Activated CD4-positive, alpha-beta memory T cell treated with anti-CD3 and anti-CD28 coated beads, Interleukin-2, amount 10 ng/mL, durations not matched to agents 7 days and 5 days (primary cell): ENCODE data around the gene TSPOAP1. TPM values are rescaled to one million over a fixed set of nuclear protein-coding genes. Genes with fewer than 3 reads are reported as not detected.

Experiments
- CTCF ChIA-PET: fragments of 350-600 bp; sonication (Branson Sonifier 250); formaldehyde crosslinking; loops from one replicate; lab custom pipeline; 2021; ENCODE audit warnings: antibody characterized with exemption, inconsistent platforms; lab: Charles Lee
- POLR2A ChIA-PET: fragments of 350-600 bp; sonication (Branson Sonifier 250); formaldehyde crosslinking; loops from one replicate; lab custom pipeline; 2021; ENCODE audit warnings: antibody characterized with exemption; lab: Charles Lee
- DNase-seq: peaks from one replicate; pipeline ENCODE4 v3.0.0-alpha.2; 2020
- H3K27ac Mint-ChIP-seq: one replicate; pipeline ENCODE4 v1.8.0; 2021; ENCODE audit warnings: mild to moderate bottlenecking, mixed read lengths
- H3K27me3 Mint-ChIP-seq: one replicate; pipeline ENCODE4 v1.8.0; 2021; ENCODE audit warnings: mixed read lengths
- H3K36me3 Mint-ChIP-seq: one replicate; pipeline ENCODE4 v1.8.0; 2021; ENCODE audit warnings: low read depth, mixed read lengths
- H3K4me1 Mint-ChIP-seq: one replicate; pipeline ENCODE4 v1.8.0; 2021; ENCODE audit warnings: mixed read lengths
- H3K4me3 Mint-ChIP-seq: one replicate; pipeline ENCODE4 v1.8.0; 2021; ENCODE audit warnings: mild to moderate bottlenecking, mixed read lengths
- H3K9me3 Mint-ChIP-seq: one replicate; pipeline ENCODE4 v1.8.0; 2021; ENCODE audit warnings: mixed read lengths
- total RNA-seq, 2 experiments: library from RNA; stranded (reverse); gene quantifications; one replicate each; pipeline ENCODE4 v1.2.3, GENCODE V29; 2021

TSPOAP1 gene
- total RNA-seq, 2 experiments from 2014 or later: 60.9 to 69.4 TPM

DNA sequence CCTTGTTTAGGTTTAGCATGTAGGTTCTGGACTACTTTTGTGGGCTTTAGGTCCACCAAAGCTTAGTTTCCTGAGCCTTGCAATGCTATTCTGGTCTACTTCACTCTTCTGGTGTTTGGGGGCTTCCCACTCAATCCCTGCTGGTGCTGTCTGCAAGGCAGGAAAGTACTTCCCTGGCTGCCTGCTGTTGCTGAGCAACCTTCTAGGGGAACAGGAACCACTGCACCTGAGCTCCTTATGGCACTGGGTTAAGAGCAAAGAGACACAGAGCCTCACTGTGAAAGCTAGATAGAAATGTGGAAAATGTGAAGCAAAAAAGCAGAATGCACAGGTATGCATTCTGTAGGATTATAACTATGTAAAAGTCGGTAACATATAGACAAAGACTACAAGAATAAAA is 64.8 kb downstream of the TSPOAP1 start:
- no peak for DNase-seq
- Mint-ChIP-seq H3K36me3 (no peaks in the 10 kb centered on the region), H3K9me3 (no peaks in the 10 kb centered on the region), H3K4me1 (no peaks in the 10 kb centered on the region), H3K27ac (no peak overlapping the region), H3K27me3 (peaks cover 59% of the 10 kb centered on the region), H3K4me3 (no peak overlapping the region)
- CTCF ChIA-PET: interaction anchor here (2.5 kb wide), 1 partner anchor 14 kb away, joined by 9 read pairs; no protein-coding TSS in a partner anchor
- POLR2A ChIA-PET: no interaction called here

- no peaks in the 10 kb centered on the region for H3K36me3 Mint-ChIP-seq
- ChIA-PET POLR2A (no interaction called here), CTCF (interaction anchor here (2.5 kb wide), 1 partner anchor 12 kb away, joined by 9 read pairs; no protein-coding TSS in a partner anchor)
- H3K27me3 Mint-ChIP-seq: peaks cover 76% of the 10 kb centered on the region
- no peak overlapping the region for H3K27ac Mint-ChIP-seq
- no peaks in the 10 kb centered on the region for H3K9me3 Mint-ChIP-seq
- DNase-seq: no peak
- H3K4me3 Mint-ChIP-seq: no peak overlapping the region
- H3K4me1 Mint-ChIP-seq: no peaks in the 10 kb centered on the region
These were observed 66.4 kb downstream of the TSPOAP1 start for GRCh38 chr17:58262149-58262548.

- Mint-ChIP-seq H3K9me3 (no peaks in the 10 kb centered on the region), H3K27ac (no peak overlapping the region), H3K4me1 (peaks cover 2% of the 10 kb centered on the region), H3K36me3 (no peaks in the 10 kb centered on the region), H3K4me3 (no peak overlapping the region), H3K27me3 (peaks cover 64% of the 10 kb centered on the region)
- DNase-seq: no peak
- ChIA-PET CTCF (interaction anchor here (0.6 kb wide), 1 partner anchor 692 kb away, joined by 5 read pairs; no protein-coding TSS in a partner anchor), POLR2A (no interaction called here)
These were observed 73.8 kb downstream of the TSPOAP1 start for GRCh38 chr17:58254803-58255202.

DNA sequence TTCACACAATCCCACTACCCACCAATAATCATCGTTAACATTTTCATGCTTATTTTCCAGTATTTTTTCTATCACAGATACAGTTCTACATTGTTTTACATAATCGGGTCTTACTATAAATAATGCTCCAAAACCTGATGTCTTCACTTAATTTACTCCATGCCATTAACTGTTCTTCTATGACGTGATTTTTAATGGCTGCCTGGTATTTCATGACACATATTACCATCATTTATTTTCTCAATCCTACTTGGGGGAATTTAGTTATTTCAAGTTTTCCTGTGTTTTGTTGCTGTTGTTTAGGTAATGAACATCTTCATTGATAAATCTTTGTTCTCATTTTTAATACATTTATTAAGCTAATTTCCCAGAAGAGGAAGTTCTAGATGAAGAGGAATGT is 75.5 kb downstream of the TSPOAP1 start:
- ChIA-PET POLR2A (no interaction called here), CTCF (interaction anchor here (1.5 kb wide), 1 partner anchor 16 kb away, joined by 5 read pairs; no protein-coding TSS in a partner anchor)
- Mint-ChIP-seq H3K4me3 (no peak overlapping the region), H3K9me3 (no peaks in the 10 kb centered on the region), H3K4me1 (peaks cover 11% of the 10 kb centered on the region), H3K27ac (no peak overlapping the region), H3K27me3 (peaks cover 57% of the 10 kb centered on the region), H3K36me3 (no peaks in the 10 kb centered on the region)
- DNase-seq: no peak

DNA sequence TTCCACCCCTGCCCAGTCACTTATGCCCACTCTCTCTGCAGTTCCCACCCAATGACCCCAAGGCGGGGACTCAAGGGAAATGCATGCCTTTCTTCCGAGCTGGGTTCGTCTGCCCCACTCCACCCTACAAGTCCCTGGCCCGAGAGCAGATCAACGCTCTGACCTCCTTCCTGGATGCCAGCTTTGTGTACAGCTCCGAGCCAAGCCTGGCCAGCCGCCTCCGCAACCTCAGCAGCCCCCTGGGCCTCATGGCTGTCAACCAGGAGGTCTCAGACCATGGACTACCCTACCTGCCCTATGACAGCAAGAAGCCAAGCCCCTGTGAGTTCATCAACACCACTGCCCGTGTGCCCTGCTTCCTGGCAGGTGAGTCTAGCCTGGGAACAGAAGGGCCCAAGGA is 76.5 kb downstream of the TSPOAP1 start:
- peaks cover 52% of the 10 kb centered on the region for H3K27me3 Mint-ChIP-seq
- no peak overlapping the region for H3K27ac Mint-ChIP-seq
- no peaks in the 10 kb centered on the region for H3K9me3 Mint-ChIP-seq
- ChIA-PET POLR2A (no interaction called here), CTCF (interaction anchor here (1.6 kb wide), 1 partner anchor 93 kb away, joined by 4 read pairs; no protein-coding TSS in a partner anchor)
- H3K36me3 Mint-ChIP-seq: no peaks in the 10 kb centered on the region
- H3K4me1 Mint-ChIP-seq: peaks cover 19% of the 10 kb centered on the region
- DNase-seq: no peak
- H3K4me3 Mint-ChIP-seq: no peak overlapping the region

Other genes with a start within 250 kb of the TSPOAP1 start
- gene DYNLL2, start 245.4 kb downstream of the TSPOAP1 start, total RNA-seq: 10 to 100 TPM; 29.4 to 29.7 TPM
- under 1 TPM; 0.83 to 0.88 TPM for gene OR4D1, start 180.4 kb downstream of the TSPOAP1 start, total RNA-seq
- gene OR4D2, start 161.8 kb downstream of the TSPOAP1 start, total RNA-seq: not detected
- gene EPX, start 136.1 kb downstream of the TSPOAP1 start, total RNA-seq: not detected
- 10 to 100 TPM; 18.7 to 19.8 TPM for gene MKS1, start 109.5 kb downstream of the TSPOAP1 start, total RNA-seq
- gene LPO, start 90.2 kb downstream of the TSPOAP1 start, total RNA-seq: not detected
- under 1 TPM; 0.08 to 0.38 TPM for gene MPO, start 47.9 kb downstream of the TSPOAP1 start, total RNA-seq
- gene SUPT4H1, start 23.4 kb upstream of the TSPOAP1 start, total RNA-seq: 10 to 100 TPM; 85.8 to 91.0 TPM
- not detected for gene RNF43, start 88.7 kb upstream of the TSPOAP1 start, total RNA-seq
- gene HSF5, start 159.6 kb upstream of the TSPOAP1 start, total RNA-seq: under 1 TPM; 0.40 to 0.70 TPM
- 10 to 100 TPM; 51.7 to 54.3 TPM for gene MTMR4, start 185.8 kb upstream of the TSPOAP1 start, total RNA-seq